Measurements from ENCODE around the gene ACAA1.
"Not testable (repeated sequence)": the region's sequence is repeated elsewhere in the genome, so short reads cannot be mapped to it uniquely, and the experiment has no call there.

GRCh38 chr3:38135621-38136277, 1.2 kb downstream of the ACAA1 start:
- TF ChIP-seq CTCF (conservative IDR thresholded peaks at IDR 0.05); EZH2 (IDR thresholded peaks at IDR 0.05; ENCODE audit: low read depth): not testable (repeated sequence)
